ENCODE measurements around the gene UBTD1.

DNA sequence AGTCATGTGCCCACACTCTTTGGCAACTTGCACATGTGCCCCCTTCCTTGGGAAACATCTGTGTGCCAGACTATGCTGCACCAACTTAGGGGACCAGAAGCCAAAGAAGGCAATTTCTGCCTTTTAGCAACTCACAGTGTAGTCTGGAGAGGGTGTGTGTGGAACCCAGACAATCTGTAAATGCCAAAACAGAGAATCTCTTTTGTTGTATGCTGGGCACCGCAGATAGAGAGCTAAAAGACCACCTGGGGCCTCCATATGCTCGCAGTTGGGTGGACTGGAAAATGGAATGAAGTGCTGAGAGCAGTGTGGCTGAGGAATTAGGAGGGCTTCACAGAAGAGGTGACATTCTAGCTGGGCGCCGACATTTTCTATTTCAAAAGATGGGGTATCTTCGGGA lies 26.4 kb downstream of the UBTD1 start:
- TF ChIP-seq, protein P1, sequence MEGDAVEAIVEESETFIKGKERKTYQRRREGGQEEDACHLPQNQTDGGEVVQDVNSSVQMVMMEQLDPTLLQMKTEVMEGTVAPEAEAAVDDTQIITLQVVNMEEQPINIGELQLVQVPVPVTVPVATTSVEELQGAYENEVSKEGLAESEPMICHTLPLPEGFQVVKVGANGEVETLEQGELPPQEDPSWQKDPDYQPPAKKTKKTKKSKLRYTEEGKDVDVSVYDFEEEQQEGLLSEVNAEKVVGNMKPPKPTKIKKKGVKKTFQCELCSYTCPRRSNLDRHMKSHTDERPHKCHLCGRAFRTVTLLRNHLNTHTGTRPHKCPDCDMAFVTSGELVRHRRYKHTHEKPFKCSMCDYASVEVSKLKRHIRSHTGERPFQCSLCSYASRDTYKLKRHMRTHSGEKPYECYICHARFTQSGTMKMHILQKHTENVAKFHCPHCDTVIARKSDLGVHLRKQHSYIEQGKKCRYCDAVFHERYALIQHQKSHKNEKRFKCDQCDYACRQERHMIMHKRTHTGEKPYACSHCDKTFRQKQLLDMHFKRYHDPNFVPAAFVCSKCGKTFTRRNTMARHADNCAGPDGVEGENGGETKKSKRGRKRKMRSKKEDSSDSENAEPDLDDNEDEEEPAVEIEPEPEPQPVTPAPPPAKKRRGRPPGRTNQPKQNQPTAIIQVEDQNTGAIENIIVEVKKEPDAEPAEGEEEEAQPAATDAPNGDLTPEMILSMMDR (IDR thresholded peaks at IDR 0.05): no peak
- TF ChIP-seq POLR2A (IDR thresholded peaks at IDR 0.05): no peak
- no peak for TF ChIP-seq POLR2AphosphoS5 (IDR thresholded peaks at IDR 0.05)
